Measurements from ENCODE around the gene TEKT5. TPM values are rescaled to one million over a fixed set of nuclear protein-coding genes. Genes with fewer than 3 reads are reported as not detected.

The TEKT5 gene
- total and polyA plus RNA-seq, 9 of the 15 experiments (the other 6 are each of a cell fraction or from before 2014, with no cell fraction given), result 0.10 to 0.19 TPM; not detected in 7

DNA sequence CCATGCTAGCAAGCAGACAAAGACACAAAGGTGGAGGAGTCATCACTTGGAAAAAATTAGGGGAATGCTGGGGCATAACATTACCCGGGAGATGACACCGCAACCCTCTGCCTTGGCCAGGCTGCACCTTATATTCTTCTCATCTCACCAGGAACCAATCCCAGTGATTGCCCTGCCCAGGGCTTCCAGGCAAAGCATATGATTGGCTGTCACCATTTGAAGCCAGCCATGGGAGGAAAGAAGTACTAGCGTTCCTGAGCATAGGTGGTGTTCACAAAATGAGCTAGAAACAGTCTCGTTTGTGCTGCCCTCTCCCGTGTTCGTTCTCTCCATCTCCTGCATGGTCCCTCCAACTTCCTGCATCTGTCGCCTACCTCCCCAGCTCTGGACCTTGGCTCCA is 29.6 kb downstream of the TEKT5 start:
- WGBS (ENCODE audit: insufficient coverage, low coverage, missing lambda C conversion rate), result 2% methylated on average over 7 of the region's 7 CpGs
- Histone ChIP-seq H4K20me1 (replicated peaks; ENCODE audit: control insufficient read depth, insufficient read depth, low read length) (no peaks in the 10 kb centered on the region), H2AFZ (ENCODE audit: low read depth, low read length) (no peak overlapping the region), H3K36me3 (ENCODE audit: control insufficient read depth, insufficient read depth, low read length) (no peaks in the 10 kb centered on the region), H3K9ac (ENCODE audit: insufficient read depth in 1 of 2, low read depth in 2 of 2, low read length in 2 of 2) (no peak overlapping the region), H3K4me2 (ENCODE audit: insufficient read depth, low read length) (no peak overlapping the region), H3K4me1 (replicated peaks in 1 of 2; ENCODE audit: control insufficient read depth in 2 of 2, insufficient read depth in 2 of 2, low read length in 2 of 2) (no peaks in the 10 kb centered on the region; a peak in 1 of 5 replicates), H3K9me1 (ENCODE audit: control insufficient read depth, insufficient read depth, low read length) (no peaks in the 10 kb centered on the region), H3K79me2 (ENCODE audit: control insufficient read depth, insufficient read depth, low read length) (no peaks in the 10 kb centered on the region), H3K27ac (ENCODE audit: extremely low read depth, low read depth, low read length) (no peak overlapping the region), H3K4me3 (no peak overlapping the region), H3K27me3 (ENCODE audit: control insufficient read depth in 2 of 2, insufficient read depth in 2 of 2, low read length in 2 of 2) (peaks cover 11 to 45% of the 10 kb centered on the region in 2 experiments; a peak in 3 of 5 replicates), H3K9me3 (replicated peaks; ENCODE audit: control insufficient read depth, insufficient read depth, low read depth, low read length) (no peaks in the 10 kb centered on the region)
- ATAC-seq (no peak; the same call in 2 of the 3 replicates), FAIRE-seq (no peak), DNase-seq (ENCODE audit: extremely low read depth in 1 of 4, low spot score in 3 of 4) (no peak)
- in situ Hi-C loops (cut with MboI) (no loop called here), intact Hi-C loops (cut with micrococcal nuclease) (loop anchor here (10.0 kb wide), 1 partner anchor 70 kb away; no protein-coding TSS in a partner anchor)
- POLR2A ChIA-PET, result interaction anchor here (0.6 to 0.9 kb wide), 3 partner anchors 8 to 1481 kb away, joined by 3 read pairs; no protein-coding TSS in a partner anchor
- CTCF ChIA-PET (ENCODE audit: low intra/inter-chr PET ratio), result no interaction called here
- BruUV-seq (replicated peaks), result no TSS peak
- TF ChIP-seq CSDE1 (IDR thresholded peaks at IDR 0.05) (no peak), NFYB (IDR thresholded peaks at IDR 0.05; ENCODE audit: extremely low read depth, insufficient read length) (peak; percentile 24)

- Histone ChIP-seq H2AFZ (ENCODE audit: low read depth, low read length) (no peak overlapping the region), H3K4me2 (ENCODE audit: insufficient read depth, low read length) (no peak overlapping the region), H4K20me1 (replicated peaks; ENCODE audit: control insufficient read depth, insufficient read depth, low read length) (no peaks in the 10 kb centered on the region), H3K27ac (ENCODE audit: extremely low read depth, low read depth, low read length) (no peak overlapping the region), H3K79me2 (ENCODE audit: control insufficient read depth, insufficient read depth, low read length) (no peaks in the 10 kb centered on the region), H3K4me1 (replicated peaks in 1 of 2; ENCODE audit: control insufficient read depth in 2 of 2, insufficient read depth in 2 of 2, low read length in 2 of 2) (no peaks in the 10 kb centered on the region; a peak in 1 of 5 replicates), H3K4me3 (no peak overlapping the region), H3K9ac (ENCODE audit: insufficient read depth in 1 of 2, low read depth in 2 of 2, low read length in 2 of 2) (no peak overlapping the region), H3K9me3 (replicated peaks; ENCODE audit: control insufficient read depth, insufficient read depth, low read depth, low read length) (no peaks in the 10 kb centered on the region), H3K36me3 (ENCODE audit: control insufficient read depth, insufficient read depth, low read length) (no peaks in the 10 kb centered on the region), H3K27me3 (ENCODE audit: control insufficient read depth in 2 of 2, insufficient read depth in 2 of 2, low read length in 2 of 2) (peaks cover 11 to 43% of the 10 kb centered on the region in 2 experiments; a peak in 3 of 5 replicates), H3K9me1 (ENCODE audit: control insufficient read depth, insufficient read depth, low read length) (no peaks in the 10 kb centered on the region)
- WGBS (ENCODE audit: insufficient coverage, low coverage, missing lambda C conversion rate), result 0% methylated on average over 2 of the region's 2 CpGs
- ChIA-PET POLR2A (interaction anchor here (0.6 to 0.9 kb wide), 3 partner anchors 8 to 1480 kb away, joined by 3 read pairs; no protein-coding TSS in a partner anchor), CTCF (ENCODE audit: low intra/inter-chr PET ratio) (no interaction called here)
- DNase-seq (ENCODE audit: extremely low read depth in 1 of 4, low spot score in 3 of 4), result no peak
- TF ChIP-seq POLR2AphosphoS2 (IDR thresholded peaks at IDR 0.05; ENCODE audit: low read length) (no peak), GABPB1 (CRISPR knock-in tag; IDR thresholded peaks at IDR 0.05) (no peak), SP2 (IDR thresholded peaks at IDR 0.05; ENCODE audit: extremely low read depth, low read depth, low read length, poor library complexity, severe bottlenecking) (no peak)
- FAIRE-seq, result no peak
- in situ Hi-C loops (cut with MboI) (no loop called here), intact Hi-C loops (cut with micrococcal nuclease) (loop anchor here (10.0 kb wide), 1 partner anchor 70 kb away; no protein-coding TSS in a partner anchor)
- BruUV-seq (replicated peaks), result no TSS peak
- ATAC-seq, result no peak
Measured at GRCh38 chr16:10664720-10665126, 30.0 kb downstream of the TEKT5 start.
